HG02970 (cell line): ENCODE measurements around the gene RFT1.

Experiments used
- ATAC-seq: cut with Tn5 transposase; IDR thresholded peaks from one replicate; pipeline ENCODE4 v1.9.1; 2021; ENCODE audit warnings: mild to moderate bottlenecking, moderate library complexity, moderate number of reproducible peaks; ENCODE audit not compliant: unreplicated experiment, low FRiP score

The RFT1 gene

DNA sequence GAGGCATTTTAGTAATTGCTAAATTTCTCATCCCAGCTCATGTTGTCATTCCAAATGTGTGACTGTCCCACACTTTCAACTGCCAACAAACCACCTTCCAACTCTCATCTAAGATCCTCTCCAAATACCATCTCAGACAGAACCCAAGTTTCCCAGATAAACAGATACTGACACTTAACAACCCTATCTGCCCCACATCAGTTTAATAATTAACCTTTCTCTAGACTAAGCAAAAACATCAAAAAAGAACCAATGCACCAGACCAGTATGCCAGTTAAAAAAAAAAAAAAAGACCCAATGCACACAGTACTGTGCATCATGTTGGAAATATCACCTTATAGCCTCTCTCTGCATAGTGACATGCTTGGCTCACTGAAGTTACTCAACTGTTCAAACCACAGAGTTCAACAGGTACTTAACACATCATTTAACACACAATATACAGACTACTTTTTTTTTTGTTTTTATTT is 89.8 kb downstream of the RFT1 start:
- ATAC-seq = no peak

- no peak for ATAC-seq
These were observed 90.9 kb downstream of the RFT1 start for GRCh38 chr3:53039376-53039752.

GRCh38 chr3:53038679-53039375 is 91.4 kb downstream of the RFT1 start:
- ATAC-seq = no peak
